SIG-M5 (cell line): ENCODE data around the gene SAMD10.
"Not testable (repeated sequence)": the region's sequence is repeated elsewhere in the genome, so short reads cannot be mapped to it uniquely, and the experiment has no call there.

Source experiments
- DNase-seq: peaks from one replicate; lab custom pipeline; 2025; lab: John Stamatoyannopoulos, UW

SAMD10 gene

DNA sequence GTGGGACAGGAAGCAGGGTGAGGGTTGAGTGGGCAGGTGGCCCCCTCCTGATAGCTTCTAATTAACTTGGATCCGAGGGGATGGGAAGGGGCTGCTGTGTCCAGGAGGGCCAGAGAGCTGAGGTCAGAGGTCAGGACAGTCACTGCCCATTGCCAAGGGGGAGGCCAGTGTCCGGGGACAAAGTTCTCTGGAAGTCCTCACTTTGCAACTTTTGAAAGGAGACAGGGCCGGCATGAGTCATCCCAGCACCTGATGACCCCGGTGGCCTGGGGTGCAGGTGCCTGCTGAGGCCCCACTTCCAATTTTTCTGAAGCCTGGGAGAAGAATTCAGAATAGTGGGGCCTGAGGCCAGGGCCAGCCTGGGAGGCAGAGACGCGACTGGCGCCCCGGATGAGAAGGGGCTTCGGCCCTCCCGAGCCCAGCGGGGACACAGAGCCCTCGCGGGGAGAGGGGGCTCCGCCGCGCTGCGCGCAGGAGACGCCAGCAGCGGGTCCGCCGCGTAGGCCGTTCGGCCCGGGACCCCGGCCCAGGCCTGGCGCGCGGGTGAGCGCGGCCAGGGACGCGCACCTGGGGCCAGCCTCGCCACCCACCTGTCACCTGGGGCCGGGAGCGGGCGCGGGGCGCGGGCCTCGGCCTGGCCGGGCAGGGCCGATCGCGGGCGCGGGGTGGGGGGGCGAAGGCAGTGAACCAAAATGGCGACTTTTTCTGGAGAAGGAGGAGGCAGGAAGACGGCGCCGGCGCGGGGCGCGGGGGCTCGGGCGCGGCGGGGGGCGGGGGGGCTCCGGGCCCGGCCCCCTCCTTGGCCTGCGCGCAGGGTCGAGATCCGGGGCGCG, 10.3 kb downstream of the SAMD10 start:
- DNase-seq: no peak

DNA sequence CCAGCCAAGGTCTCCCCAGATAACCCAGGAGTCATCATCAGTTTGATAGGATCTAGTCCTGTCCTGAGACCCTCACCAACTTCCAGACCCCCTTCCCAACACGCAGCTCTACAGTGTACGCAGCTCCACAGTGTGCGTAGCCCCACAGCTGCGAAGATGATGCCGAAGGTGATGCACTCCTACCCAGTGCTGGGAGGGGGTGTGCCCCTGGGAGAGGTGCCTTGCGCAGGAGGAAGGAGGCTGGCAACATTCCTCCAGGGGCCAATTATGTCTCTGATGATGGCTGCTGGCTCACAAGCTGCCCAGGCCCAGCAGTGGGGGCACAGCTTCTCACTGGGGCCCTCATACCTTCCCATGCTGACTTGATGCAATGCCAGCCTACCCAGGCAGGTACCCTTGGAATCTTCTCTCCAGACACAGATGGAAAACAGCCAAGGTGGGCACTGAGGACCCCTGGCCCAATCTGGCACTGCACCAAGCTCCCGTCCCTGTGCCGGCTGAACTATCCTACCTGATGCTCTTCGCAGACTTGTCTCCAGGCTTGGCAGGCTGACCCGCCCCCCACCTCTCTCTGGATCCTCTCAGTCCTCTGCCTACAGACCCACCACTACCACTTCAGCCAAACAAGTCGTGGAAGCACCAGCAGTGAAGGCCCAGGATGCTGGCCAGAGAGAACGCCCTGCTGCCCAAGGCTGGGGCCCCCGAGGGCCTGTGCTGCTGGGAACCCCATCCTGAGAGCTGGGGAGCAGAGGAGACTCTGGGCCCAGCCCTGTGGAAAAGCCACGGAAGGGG, 11.1 kb downstream of the SAMD10 start:
- no peak for DNase-seq

DNA sequence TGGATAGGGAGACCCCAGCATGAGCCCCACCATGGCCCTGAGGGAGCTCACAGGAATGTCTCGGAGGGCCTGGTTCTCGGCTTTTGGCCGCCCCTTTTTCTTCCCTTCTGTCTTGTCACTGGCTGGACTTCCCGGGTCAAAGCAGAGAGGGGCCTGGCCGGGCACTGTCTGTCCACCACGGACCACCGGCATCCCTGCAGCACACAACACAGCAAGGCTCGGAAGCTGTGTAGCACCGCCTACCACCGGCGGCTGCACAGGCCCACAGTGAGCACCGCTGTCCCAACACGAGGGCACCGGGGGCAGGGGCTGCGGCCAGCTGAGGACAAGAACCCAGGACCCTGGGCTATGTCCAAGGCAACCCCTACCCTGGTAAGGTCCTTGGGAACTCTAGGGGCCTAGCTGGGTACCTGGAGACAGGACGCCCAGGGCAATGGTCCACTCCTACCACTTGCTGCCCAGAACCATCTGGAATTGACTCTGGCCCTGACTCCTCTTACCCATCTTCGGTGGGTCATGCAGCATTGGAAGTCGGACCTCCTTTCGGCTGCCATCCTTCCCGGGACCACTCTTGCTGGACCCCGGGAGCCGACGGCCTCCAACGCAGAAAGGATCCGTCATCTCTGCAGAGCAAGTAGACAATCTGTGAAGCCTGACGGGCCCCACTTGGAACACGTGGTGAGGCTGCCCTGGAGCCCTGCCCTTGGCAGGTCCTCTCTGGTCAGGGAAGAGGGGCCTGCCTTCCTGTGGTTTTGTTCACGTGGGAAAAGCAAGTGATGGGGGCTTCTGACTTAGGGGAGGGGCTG, 11.9 kb downstream of the SAMD10 start:
- no peak for DNase-seq

DNA sequence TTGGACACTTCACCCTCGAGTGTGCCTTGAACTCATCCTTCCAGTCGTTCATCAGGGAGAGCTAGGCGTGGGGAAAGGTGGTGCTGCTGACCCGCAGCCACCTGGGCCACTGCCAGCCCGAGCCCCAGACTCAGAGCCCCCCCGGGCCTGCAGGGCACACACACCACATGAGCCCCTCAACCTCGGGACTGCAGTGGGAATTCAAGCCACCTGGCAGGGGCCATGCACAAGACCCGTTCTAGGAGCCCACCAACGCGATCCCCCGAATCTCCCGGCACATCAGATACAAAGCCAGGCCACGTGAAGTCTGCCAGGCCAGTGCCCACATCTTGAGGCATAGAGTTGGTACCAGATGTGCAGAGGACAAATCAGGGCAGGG, 12.5 kb downstream of the SAMD10 start:
- DNase-seq: no peak

DNA sequence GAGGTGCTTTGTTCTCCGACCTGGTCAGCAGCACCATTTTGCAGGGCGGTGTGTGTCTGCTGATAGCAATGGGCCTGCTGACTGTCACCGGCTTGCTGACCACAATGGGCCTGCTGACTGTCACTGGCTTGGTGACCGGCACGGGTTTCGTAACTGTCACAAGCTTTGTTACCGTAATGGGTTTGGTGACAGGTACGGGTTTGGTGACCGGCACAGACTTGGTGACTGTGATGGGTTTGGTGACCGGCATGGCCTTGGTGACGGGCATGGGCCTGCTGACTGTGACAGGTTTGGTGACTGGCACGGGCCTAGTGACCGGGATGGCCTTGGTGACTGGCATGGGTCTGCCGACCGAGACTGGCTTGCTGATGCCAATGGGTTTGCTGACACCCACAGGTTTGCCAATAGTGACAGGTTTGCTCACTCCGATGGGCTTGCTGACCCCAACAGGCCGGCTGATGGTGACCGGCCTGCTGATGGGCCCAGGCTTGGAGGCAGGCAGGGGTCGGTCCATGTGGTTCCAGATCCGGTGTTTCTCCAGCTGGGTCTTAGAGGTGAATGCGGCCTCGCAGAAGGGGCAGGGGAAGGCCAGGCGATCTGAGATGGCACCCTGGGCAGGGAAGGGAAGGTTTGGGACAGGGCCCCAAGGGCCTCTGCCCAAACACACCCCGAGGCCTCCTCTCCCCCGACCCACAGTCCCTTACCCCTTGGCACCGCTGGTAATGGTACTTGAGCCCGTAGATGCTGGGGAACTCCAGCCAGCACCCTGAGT, 13.1 kb downstream of the SAMD10 start:
- no peak for DNase-seq

DNA sequence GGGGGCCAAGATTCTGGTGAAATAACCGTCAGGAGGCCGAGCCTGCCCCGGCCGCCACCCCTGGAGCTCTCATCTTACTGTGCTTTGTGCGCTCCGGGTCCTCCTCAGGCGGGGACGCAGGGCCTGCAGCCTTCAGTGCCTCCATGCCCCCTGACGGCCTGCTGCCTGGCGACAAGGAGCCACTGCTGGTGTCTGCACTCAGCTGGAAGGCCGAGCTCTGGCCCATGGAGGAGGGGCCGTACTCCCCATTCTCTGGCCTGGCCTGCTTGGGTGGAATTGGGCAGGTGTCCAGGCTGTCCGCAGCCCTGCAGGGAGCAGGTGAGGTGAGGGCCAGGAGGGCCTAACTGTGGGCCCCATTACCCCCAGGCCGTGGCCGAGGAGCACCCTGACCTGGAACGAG, 15.0 kb downstream of the SAMD10 start:
- DNase-seq: no peak

DNA sequence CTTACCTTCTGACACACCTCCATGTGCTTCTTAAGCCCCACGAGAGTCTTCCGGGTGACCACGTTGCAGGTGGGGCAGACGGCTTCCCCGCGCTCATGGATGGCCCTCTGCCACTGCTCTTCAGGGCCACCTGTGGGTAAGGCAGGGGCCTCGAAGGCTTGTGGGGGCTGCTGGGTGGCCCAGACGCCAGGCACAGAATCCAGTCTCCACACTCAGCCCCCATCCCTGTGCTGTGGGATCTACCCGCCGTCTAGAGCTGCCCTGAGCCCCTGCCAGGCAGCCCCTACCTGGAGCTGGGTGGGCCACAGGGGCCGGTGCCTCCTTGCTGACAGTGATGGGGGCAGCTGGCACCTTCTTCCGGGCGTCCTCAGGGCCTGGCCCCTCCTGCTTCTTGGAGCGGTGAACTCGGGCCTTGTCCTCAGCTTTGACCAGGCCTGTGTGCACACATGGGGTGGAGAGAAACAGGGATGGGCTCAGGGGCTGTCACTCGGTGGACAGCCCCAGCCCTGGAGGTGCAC, 15.6 kb downstream of the SAMD10 start:
- DNase-seq: no peak

DNA sequence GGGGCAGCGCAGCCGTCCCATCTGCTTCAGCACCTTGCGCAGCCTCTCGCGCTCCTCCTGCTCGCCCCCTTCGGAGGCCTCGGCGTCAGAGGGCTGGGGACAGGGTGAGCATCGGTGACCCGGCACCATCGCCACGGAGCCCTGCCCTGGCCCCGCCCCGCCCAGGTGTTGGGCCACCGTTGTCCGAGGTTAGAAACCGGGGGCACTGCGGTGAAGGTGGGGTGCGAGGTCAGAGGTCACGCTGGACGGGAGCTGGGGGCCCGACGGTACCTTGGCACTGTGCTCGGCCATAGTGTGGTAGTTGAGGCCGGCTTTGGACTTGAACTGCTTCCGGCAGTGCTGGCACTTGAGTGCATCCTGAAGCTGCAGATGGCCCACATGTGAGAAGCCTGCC, 16.1 kb downstream of the SAMD10 start:
- DNase-seq: no peak

DNA sequence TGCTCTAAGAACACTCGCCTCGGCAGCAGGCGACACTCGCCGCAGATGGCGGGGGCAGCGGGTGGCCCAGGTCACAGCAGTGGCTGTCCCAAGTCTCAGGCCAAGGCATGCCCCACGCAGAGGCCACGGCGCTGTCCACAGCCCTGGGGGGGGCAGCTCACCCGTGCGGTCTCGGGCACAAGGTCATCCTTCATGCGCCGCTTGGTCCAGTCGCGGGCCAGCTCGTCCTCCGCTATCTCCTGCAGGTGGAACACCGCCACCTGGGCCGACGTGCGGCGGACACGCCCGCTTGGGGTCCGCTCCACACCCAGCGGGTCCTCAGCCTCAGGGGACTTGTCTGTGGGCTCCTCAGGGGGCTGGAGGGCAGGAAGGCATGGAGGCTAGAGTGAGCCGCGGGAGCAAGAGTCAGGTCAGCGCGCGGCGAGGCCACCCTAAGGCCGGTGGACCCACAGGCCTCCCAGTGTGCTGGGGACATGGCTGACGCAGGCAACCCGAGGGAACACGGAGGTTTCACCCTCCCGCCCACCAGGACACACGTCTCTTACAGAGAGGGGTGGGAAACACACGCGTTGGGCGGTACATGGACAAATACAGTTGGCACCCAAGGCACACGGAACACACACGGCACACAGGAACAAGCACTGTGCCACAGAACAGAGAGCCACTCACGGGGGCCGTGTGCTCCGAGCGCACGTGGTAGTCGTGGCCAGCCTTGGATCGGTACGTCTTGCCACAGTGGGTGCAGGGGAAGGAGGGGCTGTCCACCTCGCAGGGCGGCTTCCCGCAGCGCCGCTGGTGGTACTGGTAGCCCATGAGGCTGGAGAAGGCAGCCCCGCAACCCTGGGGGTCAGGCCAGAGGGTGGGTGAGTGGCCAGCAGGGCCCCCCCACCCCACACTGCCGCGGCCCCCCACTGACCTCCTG, 16.8 kb downstream of the SAMD10 start:
- DNase-seq: no peak

DNA sequence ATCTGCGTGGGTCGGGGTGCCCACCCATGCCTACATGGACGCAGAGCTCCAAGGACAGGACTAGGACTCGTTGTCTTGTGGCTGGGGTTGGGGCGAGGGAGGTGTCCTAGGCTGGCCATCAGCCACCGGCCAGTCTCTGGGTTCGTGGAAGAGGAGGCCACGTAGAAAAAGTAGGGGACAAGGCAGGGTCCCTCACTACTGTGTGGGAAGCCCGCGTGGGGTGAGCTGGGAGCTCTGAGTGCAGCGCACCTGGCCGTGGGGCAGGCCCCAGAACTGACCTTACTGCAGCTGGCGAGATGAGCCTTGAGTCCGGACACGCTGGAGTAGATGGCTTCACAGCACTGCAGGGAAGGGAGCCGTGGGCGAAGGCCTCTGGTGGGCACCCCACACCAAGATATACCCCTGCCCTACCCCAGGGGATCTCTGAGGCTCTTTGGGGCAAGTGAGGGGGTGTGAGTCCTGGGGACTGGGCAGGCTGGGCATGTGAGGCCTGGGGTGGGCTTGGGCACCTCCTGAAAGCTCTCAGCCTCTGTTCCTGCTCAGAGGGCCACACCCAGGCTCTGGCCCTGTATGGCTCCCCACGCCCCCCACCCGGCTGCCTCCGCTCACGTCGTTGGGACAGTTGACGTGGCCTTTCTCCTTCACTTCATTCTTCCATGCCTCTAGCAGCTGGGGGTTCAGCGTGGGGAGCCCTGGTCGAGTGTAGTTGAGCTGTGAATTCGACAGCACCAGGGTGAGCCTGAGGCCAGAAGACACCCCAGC, 17.6 kb downstream of the SAMD10 start:
- no peak for DNase-seq

DNA sequence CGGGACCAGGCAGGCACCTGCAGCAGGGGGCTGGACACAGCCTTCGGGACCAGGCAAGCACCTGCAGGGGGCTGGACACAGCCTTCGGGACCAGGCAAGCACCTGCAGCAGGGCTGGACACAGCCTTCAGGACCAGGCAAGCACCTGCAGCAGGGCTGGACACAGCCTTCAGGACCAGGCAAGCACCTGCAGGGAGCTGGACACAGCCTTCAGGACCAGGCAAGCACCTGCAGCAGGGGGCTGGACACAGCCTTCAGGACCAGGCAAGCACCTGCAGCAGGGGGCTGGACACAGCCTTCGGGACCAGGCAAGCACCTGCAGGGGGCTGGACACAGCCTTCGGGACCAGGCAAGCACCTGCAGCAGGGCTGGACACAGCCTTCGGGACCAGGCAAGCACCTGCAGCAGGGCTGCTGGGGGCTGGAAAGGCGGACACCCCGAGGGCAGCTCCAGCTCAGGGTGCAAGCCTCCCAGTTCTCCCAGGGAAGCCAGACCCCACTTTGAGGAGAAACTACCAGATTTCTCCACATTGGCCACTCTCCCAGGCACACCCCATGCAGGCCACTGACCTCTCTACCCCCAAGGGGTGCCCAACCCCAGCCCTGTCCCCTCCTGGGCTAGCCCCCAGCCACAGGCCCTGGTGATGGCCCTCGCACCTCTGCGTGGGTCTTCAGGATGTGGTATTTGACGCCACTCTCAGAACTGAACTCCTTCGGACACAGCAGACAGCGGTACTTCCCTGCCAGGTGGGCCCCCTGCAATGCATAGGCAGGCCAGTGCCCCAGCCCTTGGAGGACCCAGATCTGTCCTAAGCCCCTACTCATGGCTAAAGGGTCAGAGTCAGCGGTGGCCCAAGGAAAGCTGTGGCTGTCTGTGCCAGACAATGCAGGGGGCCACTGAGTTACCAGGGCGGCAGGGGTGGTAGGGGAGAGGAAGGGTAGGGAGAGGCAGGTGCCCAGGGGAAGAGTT, 18.5 kb downstream of the SAMD10 start:
- not testable (repeated sequence) for DNase-seq

DNA sequence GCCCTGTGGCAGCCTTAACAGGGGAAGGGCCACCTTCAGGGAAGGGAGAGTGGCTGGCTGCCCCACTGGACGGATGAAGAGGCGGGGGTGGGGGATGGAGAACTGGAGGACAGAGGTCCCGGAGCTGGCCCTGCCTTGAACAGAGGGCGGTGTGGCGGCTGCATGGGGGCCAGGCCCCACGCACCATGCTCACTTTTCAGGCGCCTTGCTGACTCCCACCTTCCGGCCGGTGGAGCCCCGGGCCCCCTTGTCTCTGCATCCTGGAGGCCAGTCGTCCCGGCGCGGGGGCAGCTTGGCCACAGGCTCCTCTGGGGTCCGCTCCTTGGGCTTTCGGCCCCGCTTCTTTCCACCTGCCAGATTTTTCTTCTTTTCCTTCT, 19.8 kb downstream of the SAMD10 start:
- DNase-seq: no peak

DNA sequence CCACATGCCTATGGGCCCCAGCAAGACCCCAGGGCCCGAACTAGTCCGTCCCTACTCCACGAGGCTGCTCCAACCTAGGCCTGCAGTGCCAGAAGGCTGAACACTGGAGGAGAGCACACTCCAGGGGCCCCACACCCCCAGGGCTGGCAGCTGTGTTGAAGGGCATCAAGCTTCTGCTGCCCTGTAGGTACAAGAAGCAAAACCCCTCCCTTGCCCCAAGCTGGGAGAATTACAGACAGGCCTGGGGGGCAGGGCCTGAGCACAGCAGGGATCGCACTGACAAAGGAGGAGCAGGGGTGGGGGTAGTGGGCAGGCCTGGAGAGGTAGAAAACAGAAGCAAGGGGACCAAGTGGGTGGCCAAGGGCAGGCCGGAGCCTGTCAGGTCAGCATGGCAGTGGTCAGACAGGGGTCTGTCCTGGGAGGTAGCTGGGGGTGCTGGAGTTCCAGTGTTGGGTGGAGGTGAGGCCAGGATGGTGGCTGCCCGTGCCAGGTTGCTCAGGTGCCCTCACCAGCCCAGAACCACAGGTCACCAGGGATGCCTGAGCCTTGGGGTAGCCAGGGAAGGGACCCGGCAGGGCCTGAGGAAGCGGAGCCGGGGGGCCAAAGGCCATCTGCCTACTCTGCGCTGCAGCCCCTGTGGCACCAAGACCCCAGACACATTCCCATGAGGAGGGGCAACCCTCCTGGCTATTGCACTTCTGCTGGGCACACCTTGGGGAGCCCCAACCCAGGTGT, 20.3 kb downstream of the SAMD10 start:
- DNase-seq: no peak

DNA sequence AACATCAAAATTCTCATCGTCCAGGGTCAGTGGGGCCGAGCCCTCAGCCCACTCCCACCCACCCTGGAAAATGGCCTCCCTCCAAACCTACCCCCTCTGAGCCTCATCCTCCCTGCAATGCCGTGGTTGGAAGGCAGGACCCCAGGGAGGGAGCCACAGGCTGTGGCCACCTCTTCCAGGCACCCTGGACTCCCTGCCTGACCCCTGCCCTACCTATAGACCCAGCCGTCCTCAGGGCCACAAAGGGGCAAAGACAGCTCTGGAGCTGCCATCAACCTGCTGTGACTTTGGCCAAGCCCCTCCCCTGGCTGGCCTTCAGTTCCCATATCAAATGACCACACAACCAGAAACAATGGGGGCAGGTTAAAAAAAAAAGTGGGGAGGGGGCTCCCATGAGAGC, 21.0 kb downstream of the SAMD10 start:
- DNase-seq: no peak

DNA sequence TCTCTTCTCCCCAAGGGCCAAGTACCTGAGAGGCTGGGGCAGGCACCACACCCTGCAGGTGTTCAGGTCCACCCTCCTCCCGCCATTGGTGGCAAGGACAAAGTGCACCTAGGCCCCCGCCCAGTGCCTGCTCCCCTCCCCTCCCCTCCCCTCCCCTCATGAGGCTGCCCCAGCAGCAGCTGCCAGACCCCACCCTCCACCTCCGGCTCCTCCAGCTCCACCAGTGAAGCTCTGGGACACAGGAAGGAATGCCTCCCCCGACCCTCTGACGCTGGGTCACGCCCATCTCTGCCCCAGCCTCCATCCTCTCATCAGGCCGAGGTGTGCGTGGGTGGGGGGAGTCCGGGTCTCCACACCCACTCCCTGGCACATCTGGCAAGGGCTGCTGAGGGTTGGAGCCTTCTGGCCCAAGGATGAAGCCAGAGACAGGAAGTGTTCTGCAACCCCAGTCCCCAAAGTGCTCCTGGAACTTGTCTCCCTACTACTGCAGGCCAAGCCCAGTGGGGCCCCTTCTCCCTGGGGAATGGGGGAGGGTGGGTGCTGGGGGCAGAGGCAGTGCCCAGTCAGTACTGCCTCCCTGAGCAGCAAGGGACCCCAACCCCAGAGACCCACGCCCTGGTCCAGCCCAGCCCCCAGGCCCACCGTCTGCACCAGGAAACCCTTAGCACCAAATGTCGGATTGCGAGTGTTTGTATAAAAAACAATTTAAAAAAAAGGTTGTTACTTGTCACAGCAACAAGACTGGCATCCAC, 21.6 kb downstream of the SAMD10 start:
- DNase-seq: no peak

DNA sequence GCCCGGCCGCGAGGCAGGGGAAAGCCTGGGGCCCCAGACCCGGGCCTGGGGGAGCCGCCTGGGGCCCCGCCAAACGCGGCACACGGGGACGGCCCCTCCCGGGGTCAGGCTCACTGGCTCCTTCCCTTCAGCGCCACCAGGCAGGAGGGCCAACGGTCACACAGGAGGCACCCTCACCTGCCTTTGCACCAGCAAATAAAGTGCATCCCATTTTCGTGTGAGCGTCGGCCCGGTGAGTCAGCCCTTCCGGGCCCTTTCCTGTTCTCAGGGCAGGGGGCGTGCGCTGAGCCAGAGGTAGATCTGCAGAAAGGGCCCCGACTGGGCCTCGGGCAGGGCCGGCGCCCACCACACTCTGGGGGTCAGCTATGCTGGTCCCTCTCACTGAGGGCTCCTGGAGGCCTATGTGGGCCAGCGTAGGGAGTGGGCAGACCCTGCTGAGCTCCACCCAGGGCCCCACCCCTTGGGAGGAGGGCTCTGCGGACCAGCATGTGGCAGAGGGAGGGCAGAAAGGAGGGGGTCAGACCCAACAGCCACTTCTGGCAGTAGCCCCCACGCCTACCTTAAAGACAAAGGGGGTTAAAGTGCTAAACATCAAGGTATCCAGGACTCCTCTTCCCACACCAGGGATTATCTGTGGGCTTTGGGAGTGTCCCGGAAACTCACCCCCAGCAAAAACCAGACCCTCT, 22.3 kb downstream of the SAMD10 start:
- DNase-seq: no peak

DNA sequence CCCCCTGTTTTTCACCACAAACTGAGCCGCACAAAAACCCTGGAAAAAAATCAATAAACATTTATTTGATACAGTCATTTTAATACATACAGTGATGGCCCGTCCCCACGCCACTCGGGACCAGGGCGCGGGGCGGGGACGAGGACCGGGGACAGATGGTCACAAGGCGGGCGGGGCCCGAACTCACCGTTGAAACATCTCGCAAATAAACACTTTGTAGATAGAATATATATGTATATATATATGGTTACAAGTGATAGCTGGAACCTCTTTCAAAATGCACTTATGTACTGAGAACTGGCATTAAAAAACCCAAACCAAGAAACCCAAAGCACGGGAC, 22.8 kb downstream of the SAMD10 start:
- no peak for DNase-seq
